ENCODE results near the gene MRPL44.
"Not testable (repeated sequence)": the region's sequence is repeated elsewhere in the genome, so short reads cannot be mapped to it uniquely, and the experiment has no call there.

Gene MRPL44

GRCh38 chr2:223936862-223937326 is 20.4 kb upstream of the MRPL44 start:
- DNase-seq (ENCODE audit: low spot score), result no peak

- no peak for DNase-seq (ENCODE audit: low spot score)
Observed at GRCh38 chr2:223937535-223937934, 19.7 kb upstream of the MRPL44 start.

- not testable (repeated sequence) for DNase-seq (ENCODE audit: low spot score)
Observed at GRCh38 chr2:223939438-223939837, 17.8 kb upstream of the MRPL44 start.

GRCh38 chr2:223941579-223942277 is 15.5 kb upstream of the MRPL44 start:
- DNase-seq (ENCODE audit: low spot score), result no peak

- DNase-seq (ENCODE audit: low spot score), result no peak
Observed at GRCh38 chr2:223943135-223943534, 14.1 kb upstream of the MRPL44 start.

GRCh38 chr2:223943561-223944008 is 13.7 kb upstream of the MRPL44 start:
- DNase-seq (ENCODE audit: low spot score), result no peak

GRCh38 chr2:223944166-223944702 is 13.0 kb upstream of the MRPL44 start:
- no peak for DNase-seq (ENCODE audit: low spot score)

GRCh38 chr2:223944703-223945531 is 12.3 kb upstream of the MRPL44 start, which contains the start of gene WDFY1:
Gene WDFY1, minus strand, starts transcription at chr2:223945335. Its CDS starts 51 bp downstream, at chr2:223945284.
- DNase-seq (ENCODE audit: low spot score), result peak; percentile 87

- DNase-seq (ENCODE audit: low spot score), result no peak
Observed at GRCh38 chr2:223945755-223946154, 11.5 kb upstream of the MRPL44 start.

- no peak for DNase-seq (ENCODE audit: low spot score)
Observed at GRCh38 chr2:223947711-223948205, 9.5 kb upstream of the MRPL44 start.

GRCh38 chr2:223949241-223949840 is 7.9 kb upstream of the MRPL44 start:
- DNase-seq (ENCODE audit: low spot score), result no peak

GRCh38 chr2:223950448-223951347 is 6.6 kb upstream of the MRPL44 start:
- DNase-seq (ENCODE audit: low spot score), result no peak

- DNase-seq (ENCODE audit: low spot score), result no peak
Observed at GRCh38 chr2:223952280-223952968, 4.8 kb upstream of the MRPL44 start.

GRCh38 chr2:223954401-223954800 is 2.9 kb upstream of the MRPL44 start:
- DNase-seq (ENCODE audit: low spot score), result peak; percentile 75

- DNase-seq (ENCODE audit: low spot score), result no peak
Observed at GRCh38 chr2:223956300-223956699, 963 bp upstream of the MRPL44 start.

- no peak for DNase-seq (ENCODE audit: low spot score)
Observed at GRCh38 chr2:223959688-223960087, 2.4 kb downstream of the MRPL44 start.

- DNase-seq (ENCODE audit: low spot score), result no peak
Observed at GRCh38 chr2:223967981-223968380, 10.7 kb downstream of the MRPL44 start.

GRCh38 chr2:223969315-223969714 is 12.1 kb downstream of the MRPL44 start:
- no peak for DNase-seq (ENCODE audit: low spot score)

- DNase-seq (ENCODE audit: low spot score), result peak; percentile 36
Observed at GRCh38 chr2:223969856-223970255, 12.6 kb downstream of the MRPL44 start.

GRCh38 chr2:223970343-223971128 is 13.3 kb downstream of the MRPL44 start:
- DNase-seq (ENCODE audit: low spot score), result peak; percentile 67
